Stimulated activated CD4-positive, alpha-beta T cell treated with anti-CD3 and anti-CD28 coated beads, Interleukin-1b, Interleukin-23, amount 100 ng/mL, for 48 hours (primary cell): ENCODE data around the gene WASF3.

ENCODE experiments used
- DNase-seq: peaks from one replicate; pipeline ENCODE4 v3.0.0-alpha.2; 2020

The WASF3 gene

GRCh38 chr13:26651234-26651633, 93.8 kb downstream of the WASF3 start:
- DNase-seq: no peak

DNA sequence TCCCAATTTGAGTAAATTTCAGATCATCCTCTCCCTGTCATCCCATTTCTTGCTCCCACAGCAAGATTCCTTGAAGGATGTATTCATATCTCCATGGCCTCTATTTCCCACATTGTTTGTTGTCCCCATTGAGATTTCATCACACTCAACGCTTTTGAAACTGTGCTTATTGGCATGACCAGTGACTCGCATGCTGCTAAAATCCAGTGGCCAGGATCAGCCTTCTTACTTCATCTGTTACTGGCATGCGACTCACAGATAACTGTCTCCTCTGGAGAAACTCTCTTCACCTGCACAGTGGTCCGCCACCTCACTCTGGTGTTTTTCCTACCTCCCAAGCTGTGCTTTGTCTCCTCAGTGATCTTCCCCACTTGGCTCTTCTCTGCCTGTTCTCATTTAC, 95.8 kb downstream of the WASF3 start:
- no peak for DNase-seq

DNA sequence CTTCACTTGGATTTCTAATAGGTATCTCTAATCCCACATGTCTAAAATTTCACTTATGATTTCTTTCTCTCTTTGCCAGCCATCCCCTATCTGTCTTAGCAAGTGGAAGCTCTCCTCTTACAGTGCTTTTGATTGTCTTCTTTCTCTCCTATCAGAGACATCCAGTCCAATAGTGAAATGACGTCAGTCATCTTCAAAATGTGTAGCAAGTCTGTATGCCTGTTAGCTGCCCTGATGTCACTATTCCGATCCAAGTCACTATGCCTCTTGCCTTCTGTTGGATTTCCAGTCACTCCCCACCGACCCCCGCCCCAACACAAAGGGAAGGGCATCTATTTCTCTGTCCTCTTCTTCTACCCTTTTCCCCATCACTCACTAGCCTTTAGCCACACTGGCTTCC, 96.4 kb downstream of the WASF3 start:
- DNase-seq: no peak

DNA sequence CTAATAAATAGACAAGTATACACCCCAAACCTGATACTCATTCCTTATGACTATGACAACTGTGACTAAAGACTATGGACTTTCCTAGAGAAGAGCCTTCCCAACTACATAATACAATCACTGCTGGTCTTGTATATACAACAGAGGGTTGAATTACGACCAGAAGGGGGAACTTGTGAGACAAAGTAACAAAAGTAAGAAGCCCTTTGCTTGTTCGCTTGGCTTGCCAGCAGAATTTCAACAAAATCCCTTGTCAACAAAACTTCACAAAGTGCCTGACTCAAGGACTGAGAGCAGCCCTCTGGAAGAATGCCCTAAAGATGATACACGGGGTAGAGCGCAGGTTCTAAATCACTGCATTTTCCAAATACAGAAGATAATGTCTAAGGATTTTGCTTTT, 99.4 kb downstream of the WASF3 start:
- no peak for DNase-seq

- no peak for DNase-seq
Measured at GRCh38 chr13:26658448-26659385, 101.2 kb downstream of the WASF3 start.

GRCh38 chr13:26660185-26660584, 102.7 kb downstream of the WASF3 start:
- no peak for DNase-seq

DNA sequence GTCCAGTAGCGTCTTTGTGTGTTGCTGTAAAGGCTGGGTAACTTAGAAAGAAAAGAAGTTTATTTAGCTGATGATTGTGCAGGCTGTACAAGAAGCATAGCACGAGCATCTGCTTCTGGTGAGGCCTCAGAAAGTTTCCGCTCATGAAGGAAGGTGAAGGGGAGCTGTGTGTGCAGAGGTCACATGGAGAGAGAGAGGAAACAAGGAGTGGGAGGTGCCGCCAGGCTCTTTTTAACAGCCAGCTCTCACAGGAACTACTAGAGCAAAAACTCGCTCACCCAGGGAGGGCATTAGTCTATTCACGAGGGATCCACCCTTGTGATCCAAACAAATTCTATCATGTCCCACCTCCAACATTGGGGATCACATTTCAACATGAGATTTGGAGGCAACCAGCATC, 103.3 kb downstream of the WASF3 start:
- no peak for DNase-seq

DNA sequence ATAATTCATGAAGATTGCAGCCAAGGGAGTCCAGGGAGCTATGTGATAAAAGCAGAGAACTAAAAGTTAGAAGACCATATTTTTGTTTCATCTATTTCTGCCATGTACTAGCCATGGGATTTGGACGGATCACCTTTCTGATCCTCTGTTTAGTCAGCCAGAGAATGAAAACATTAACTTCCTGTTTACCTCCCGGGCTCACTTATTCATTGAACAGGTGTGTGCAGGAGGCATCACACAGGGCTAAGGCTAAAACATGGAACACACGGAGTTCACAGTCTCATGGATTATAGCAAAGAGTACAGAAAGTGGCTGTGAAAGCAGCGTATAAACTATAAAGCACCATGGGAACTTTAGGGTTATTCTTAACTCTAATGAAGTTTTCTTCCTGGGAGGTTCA, 106.3 kb downstream of the WASF3 start:
- no peak for DNase-seq

GRCh38 chr13:26664286-26664685, 106.8 kb downstream of the WASF3 start:
- DNase-seq: no peak

DNA sequence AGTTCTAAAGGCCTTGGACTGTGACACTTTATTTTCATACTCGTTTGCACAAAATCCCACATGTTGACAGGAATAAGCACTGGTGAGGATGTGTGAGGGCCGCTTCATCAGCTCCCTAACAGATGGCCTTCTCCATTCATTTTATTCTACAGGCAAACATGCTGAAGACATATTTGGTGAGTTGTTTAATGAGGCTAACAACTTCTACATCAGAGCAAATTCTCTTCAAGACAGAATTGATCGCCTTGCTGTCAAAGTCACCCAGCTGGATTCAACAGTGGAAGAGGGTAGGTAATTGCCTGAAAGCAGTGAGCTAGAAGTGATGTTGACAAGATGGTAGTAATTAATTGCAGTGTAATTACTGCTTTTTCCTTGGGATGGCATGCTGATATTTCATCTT, 107.4 kb downstream of the WASF3 start:
- DNase-seq: no peak

DNA sequence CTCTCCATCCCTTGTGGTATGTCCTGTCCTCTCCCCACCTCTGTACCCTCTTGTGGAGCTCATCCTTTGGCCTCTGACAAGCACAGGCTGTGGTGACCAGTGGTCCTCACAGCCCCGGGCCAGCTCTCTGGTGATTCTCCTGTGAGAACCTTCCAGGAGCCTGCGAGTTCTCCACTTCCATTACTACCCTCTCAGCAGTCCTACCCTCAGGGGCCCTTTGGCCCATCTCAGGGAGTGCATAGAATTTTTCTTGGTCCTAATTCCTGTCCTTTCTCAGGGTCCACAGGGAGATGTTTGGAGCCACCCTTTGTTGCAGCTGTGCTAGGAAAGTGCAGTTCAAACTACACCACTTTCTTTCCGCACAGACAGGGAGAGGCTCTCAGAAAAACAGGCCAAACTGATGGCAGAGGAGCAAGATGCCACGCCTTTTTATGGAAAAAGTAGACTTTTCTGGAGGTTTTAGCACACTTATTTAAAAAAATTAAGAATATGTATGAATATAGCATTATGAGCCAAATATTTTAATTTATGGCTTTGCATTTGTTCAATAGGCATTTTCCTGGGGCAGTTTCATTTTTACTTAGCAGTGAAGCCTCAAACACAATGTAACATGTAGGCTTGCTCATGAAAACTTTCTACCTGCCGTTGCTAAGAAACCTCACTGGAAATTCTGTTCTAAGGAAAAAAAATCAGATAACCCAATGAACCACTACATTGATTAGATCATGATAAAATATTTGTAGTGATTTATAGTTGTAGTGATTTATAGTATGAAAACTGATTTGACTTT, 111.1 kb downstream of the WASF3 start:
- no peak for DNase-seq

DNA sequence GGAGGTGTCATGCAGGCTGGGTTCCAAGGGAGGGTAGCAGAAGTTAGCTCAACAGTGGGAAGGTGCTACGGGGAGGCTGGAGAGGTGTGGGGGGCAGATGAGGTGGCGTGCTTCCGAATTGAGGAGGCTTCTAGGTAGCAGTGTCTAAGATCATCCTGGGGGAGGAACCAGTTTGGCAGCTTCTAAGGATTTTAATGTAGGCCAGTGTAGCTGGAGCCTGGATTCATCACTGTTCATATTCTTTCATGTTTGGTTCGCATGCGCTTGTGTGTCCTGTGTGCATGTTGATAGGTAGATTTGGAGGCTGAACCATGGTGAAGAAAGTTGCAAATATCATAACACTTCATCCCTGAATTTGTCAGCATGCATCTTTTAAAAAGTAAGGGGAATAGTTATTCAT, 116.4 kb downstream of the WASF3 start:
- DNase-seq: no peak

DNA sequence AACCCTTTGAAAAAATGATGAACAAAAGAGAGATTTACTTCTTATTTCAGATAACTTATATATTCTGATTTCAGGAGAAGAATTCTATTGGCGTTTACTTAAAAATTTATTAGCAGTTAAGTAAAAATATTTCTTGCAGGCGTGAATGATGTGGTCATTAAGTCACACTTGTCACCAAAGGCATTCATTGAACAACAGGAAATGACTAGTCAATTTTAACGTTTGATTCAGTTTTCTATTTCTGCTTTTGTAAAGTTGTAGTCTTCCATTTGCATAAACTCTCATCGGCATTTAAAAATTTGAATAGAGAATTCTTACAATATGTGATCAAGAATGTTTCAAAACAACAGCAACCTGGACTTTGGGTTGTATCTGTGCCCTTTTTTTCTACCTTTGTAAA, 119.7 kb downstream of the WASF3 start:
- DNase-seq: no peak

GRCh38 chr13:26678330-26678729, 120.8 kb downstream of the WASF3 start:
- no peak for DNase-seq

- no peak for DNase-seq
Measured at GRCh38 chr13:26678796-26679195, 121.3 kb downstream of the WASF3 start.

DNA sequence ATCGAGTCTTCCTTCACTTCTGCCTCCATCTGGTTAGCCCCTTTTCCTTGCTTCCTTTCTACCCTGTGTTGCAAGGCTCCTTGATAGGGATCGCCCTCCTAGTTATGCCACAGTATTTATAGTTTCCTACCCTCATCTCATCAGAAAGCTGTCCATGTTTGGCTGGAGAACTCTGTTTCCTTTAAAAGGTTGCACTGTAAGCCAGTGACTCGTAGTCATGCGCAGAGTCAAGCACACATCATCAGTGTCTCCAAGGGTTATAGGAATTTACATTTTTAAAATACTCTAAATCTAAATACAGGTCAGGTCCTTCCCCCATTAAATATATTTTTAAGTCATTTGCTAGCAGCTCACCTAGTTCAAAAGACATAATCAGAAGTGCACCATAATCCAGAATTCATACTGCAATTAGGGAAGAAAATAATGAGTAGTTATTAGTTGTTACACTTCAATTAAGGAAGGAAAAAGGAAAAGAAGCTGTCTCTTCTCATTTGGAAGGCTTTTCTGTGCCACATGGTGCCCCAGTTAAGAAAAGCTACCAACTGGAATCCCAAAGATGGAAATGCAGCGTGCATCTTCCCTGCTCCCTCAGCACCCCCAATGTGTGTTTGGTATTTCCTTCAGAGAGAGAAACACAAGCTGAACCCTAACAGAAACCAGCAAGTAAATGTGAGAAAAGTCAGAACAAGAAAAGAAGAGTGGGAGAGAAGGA, 122.1 kb downstream of the WASF3 start:
- DNase-seq: no peak

DNA sequence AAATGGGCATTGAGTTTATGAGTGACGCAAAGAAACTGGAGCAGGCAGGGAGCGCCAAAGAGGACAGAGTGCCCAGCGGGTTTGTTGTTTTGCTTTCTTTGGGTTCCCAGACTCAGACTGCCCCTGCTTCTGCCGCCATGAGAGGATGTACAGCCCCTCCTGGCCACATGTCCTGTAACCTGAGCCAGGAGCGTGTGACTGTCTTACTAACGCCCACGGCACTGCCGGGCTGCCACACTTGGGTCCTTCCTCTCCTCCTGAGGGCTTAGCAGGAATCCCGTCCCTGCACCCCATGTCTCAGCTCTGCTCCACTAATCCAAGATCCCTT, 122.6 kb downstream of the WASF3 start:
- DNase-seq: no peak

DNA sequence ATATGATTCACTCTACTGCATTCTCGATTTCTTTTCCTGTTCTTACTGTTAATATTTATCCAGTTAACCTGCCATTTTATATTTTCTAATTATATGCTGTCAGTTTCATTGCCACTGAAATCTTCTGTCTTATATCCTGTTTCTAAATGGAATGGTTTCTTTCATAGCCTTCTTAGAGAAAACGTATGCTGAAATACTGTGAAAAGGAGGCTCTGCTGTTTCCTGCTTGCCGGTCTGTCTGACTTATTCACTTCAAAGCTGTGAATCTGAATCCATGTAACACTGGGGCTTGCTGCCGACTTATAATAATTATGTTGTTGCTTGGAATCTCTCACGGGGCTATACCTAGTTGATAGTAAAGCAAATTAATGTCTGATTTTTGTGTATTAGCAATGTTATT, 123.1 kb downstream of the WASF3 start:
- no peak for DNase-seq

DNA sequence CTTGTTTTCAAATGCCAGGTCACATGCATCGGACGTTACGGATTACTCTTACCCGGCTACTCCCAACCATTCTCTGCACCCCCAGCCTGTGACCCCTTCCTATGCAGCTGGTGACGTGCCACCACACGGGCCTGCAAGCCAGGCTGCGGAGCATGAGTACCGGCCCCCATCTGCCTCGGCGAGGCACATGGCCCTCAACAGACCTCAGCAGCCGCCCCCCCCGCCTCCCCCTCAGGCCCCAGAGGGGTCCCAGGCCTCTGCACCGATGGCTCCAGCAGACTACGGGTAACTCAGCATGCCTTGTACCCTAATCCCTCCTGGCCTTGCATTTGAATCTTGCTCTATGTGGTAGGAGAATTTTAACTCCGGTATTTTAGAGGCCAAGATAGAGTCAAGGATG, 123.6 kb downstream of the WASF3 start:
- DNase-seq: no peak

DNA sequence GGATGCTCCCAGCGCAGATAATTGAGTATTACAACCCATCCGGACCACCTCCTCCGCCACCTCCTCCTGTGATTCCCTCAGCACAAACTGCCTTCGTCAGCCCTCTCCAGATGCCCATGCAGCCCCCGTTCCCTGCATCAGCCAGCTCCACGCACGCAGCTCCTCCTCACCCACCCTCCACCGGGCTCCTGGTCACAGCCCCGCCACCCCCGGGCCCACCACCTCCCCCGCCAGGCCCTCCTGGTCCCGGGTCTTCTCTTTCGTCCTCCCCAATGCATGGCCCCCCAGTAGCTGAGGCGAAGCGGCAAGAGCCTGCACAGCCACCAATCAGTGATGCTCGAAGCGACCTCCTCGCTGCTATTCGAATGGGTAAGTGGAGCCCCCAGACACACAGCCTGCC, 125.1 kb downstream of the WASF3 start:
- no peak for DNase-seq

GRCh38 chr13:26685606-26686005, 128.1 kb downstream of the WASF3 start:
- no peak for DNase-seq

DNA sequence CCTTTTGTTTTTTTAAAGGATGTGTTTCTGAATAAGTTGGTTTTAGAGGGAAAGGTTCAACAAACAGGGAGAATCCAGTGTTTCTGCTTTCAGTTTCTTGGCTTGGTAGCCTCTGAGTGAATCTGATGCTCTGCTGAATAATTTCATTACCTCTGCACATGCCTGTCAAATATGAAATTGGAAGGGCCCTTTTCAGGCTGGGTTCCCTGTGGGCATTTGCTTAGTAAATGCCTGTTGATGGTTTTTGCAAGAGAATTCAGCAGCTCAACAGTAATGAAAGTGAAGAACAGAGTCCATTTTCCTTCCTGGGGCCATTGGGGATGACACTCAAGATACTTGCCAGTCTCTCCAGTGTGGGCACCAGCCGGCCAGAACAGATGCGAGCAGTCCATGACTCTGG, 128.8 kb downstream of the WASF3 start:
- no peak for DNase-seq

DNA sequence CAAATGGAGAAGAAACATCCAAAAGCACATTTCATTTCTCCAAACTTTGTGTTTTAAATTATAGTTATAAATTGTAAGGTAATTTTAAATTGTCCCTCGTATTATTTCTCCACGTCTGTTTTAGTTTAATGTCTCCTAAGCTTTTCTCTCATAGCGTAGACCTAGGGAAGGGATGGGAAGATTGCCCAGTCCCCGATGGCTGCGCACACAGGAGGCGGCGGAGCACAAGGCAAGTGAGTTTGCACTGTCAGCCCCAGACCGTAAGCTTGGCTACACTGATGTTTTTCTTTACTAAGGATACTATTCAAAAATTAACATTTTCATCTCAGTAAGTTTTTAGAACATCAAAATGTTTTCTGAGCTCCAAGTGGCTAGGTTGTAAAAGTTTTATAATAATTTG, 130.8 kb downstream of the WASF3 start:
- DNase-seq: no peak

GRCh38 chr13:26688980-26689379, 131.5 kb downstream of the WASF3 start:
- no peak for DNase-seq
